WTC11 (cell line): ENCODE measurements around the gene RBMS1. TPM values are rescaled to one million over a fixed set of nuclear protein-coding genes. Genes with fewer than 3 reads are reported as not detected.

Experiments
- ATAC-seq: fragments of 200-7000 bp; cut with Tn5 transposase; 2 replicates; pipeline ENCODE4 v1.10.0; 2021; ENCODE audit warnings: mild to moderate bottlenecking, moderate library complexity
- CTCF ChIA-PET: fragments of 300-600 bp; sonication (Branson Sonifier 250); formaldehyde crosslinking; loops from one replicate; lab custom pipeline; 2021; ENCODE audit warnings: antibody characterized with exemption; lab: Charles Lee
- POLR2A ChIA-PET: fragments of 350-600 bp; sonication (Branson Sonifier 250); formaldehyde crosslinking; loops from one replicate; lab custom pipeline; 2021; ENCODE audit warnings: antibody characterized with exemption; lab: Charles Lee
- DNase-seq: peaks from one replicate; pipeline ENCODE4 v3.0.0; 2021; ENCODE audit warnings: low spot score
- H3K27ac Mint-ChIP-seq: 2 replicates; pipeline ENCODE4 v1.8.0; 2021; ENCODE audit warnings: mixed read lengths
- H3K27me3 Mint-ChIP-seq: 2 replicates; pipeline ENCODE4 v1.8.0; 2021; ENCODE audit warnings: low read depth, mild to moderate bottlenecking, moderate library complexity, mixed read lengths
- H3K36me3 Mint-ChIP-seq: 2 replicates; pipeline ENCODE4 v1.8.0; 2021; ENCODE audit warnings: mixed read lengths
- H3K4me1 Mint-ChIP-seq: 2 replicates; pipeline ENCODE4 v1.8.0; 2022; ENCODE audit warnings: mixed read lengths
- H3K4me3 Mint-ChIP-seq: 2 replicates; pipeline ENCODE4 v1.8.0; 2021; ENCODE audit warnings: mild to moderate bottlenecking, moderate library complexity, mixed read lengths
- H3K9me3 Mint-ChIP-seq: 2 replicates; pipeline ENCODE4 v1.8.0; 2021; ENCODE audit warnings: mixed read lengths
- CREM ChIP-seq: sonication (generic); formaldehyde crosslinking; IDR thresholded peaks from 2 replicates; pipeline ENCODE4 v1.8.1; 2022; ENCODE audit warnings: mild to moderate bottlenecking, missing genetic modification reagents, moderate library complexity
- NFYB ChIP-seq: sonication (generic); formaldehyde crosslinking; conservative IDR thresholded peaks from 2 replicates; pipeline ENCODE4 v1.8.0; 2022; ENCODE audit warnings: low read depth, missing genetic modification reagents
- SOX15 ChIP-seq: fragments of 250-450 bp; sonication (Bioruptor Pico); IDR thresholded peaks from 2 replicates; pipeline ENCODE4 v1.9.0; 2021; ENCODE audit warnings: mild to moderate bottlenecking
- total RNA-seq: library from RNA; stranded (reverse); gene quantifications from 3 replicates; pipeline ENCODE4 v1.2.3, GENCODE V29; 2021
- TF ChIP-seq, protein P1 (sequence below): sonication (generic); formaldehyde crosslinking; conservative IDR thresholded peaks from 2 replicates; pipeline ENCODE4 v1.8.1; 2022; ENCODE audit warnings: mild to moderate bottlenecking, missing genetic modification reagents
- TF ChIP-seq, protein P2 (sequence below): sonication (generic); formaldehyde crosslinking; IDR thresholded peaks from 2 replicates; pipeline ENCODE4 v1.8.0; 2023; ENCODE audit warnings: missing genetic modification reagents
- TF ChIP-seq, protein P3 (sequence below): sonication (generic); formaldehyde crosslinking; IDR thresholded peaks from 2 replicates; pipeline ENCODE4 v1.8.1; 2023; ENCODE audit warnings: mild to moderate bottlenecking, missing genetic modification reagents, moderate library complexity
- TF ChIP-seq, protein P4 (sequence below): sonication (generic); formaldehyde crosslinking; IDR thresholded peaks from 2 replicates; pipeline ENCODE4 v1.8.1; 2022; ENCODE audit warnings: mild to moderate bottlenecking, missing genetic modification reagents, moderate library complexity, borderline replicate concordance
- TF ChIP-seq, protein P5 (sequence below): fragments of 200-600 bp; IDR thresholded peaks from 2 replicates; pipeline ENCODE4 v1.8.0; 2022; ENCODE audit warnings: antibody characterized with exemption

Gene RBMS1
- total RNA-seq, 1 experiment from 2014 or later, result 56.3 TPM

GRCh38 chr2:160223560-160223959, 270.0 kb downstream of the RBMS1 start (continued):
- TF ChIP-seq CREM (CRISPR knock-in tag), result no peak
- no peak for TF ChIP-seq SOX15 (CRISPR knock-in tag)
- TF ChIP-seq, protein P1, sequence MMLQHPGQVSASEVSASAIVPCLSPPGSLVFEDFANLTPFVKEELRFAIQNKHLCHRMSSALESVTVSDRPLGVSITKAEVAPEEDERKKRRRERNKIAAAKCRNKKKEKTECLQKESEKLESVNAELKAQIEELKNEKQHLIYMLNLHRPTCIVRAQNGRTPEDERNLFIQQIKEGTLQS (CRISPR knock-in tag), result no peak
- TF ChIP-seq, all 79 proteins: peak for 0

DNA sequence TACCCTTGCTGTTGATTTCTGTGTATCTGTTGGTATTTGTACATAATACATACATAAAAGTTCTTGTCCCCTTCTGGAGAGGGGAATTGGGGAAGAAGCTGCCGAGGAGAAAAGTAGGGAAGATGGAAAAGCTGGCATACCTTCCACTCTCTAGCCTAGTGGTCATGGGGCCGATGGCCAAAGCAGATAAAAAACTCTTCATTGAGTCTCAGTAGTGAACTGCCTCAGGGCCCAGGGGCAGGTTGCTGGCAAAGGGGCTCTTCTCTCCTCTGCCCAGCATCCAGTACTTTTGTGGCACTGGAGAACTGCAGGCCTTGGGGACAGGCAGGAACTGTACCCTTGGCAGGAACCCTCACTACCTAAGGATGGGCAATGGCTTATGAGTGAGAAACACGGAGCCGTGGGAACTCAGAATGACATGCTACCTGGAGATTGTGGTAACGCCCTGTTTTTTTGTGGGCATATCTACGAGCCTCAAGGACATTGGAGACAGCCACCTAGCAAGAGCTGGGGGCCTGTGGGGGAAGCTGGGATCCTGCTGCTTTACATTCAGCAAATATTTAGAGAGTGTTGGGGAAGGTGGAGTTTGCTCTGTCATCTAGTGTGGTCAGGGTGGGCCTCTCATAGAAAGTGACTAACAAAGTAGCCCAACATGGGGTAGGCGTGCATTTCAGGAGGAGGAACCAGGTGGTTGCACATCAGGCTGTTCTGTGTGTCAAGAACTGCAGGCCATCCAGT, 270.9 kb downstream of the RBMS1 start:
- CTCF ChIA-PET, result no interaction called here
- ATAC-seq (no peak), DNase-seq (no peak)
- Mint-ChIP-seq H3K36me3 (no peaks in the 10 kb centered on the region), H3K27ac (no peak overlapping the region), H3K4me3 (no peak overlapping the region), H3K27me3 (no peaks in the 10 kb centered on the region), H3K4me1 (peaks cover 21% of the 10 kb centered on the region), H3K9me3 (no peaks in the 10 kb centered on the region)
- POLR2A ChIA-PET, result no interaction called here
- no peak for TF ChIP-seq NFYB
- TF ChIP-seq, protein P2, sequence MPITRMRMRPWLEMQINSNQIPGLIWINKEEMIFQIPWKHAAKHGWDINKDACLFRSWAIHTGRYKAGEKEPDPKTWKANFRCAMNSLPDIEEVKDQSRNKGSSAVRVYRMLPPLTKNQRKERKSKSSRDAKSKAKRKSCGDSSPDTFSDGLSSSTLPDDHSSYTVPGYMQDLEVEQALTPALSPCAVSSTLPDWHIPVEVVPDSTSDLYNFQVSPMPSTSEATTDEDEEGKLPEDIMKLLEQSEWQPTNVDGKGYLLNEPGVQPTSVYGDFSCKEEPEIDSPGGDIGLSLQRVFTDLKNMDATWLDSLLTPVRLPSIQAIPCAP (CRISPR knock-in tag), result no peak
- TF ChIP-seq, protein P3, sequence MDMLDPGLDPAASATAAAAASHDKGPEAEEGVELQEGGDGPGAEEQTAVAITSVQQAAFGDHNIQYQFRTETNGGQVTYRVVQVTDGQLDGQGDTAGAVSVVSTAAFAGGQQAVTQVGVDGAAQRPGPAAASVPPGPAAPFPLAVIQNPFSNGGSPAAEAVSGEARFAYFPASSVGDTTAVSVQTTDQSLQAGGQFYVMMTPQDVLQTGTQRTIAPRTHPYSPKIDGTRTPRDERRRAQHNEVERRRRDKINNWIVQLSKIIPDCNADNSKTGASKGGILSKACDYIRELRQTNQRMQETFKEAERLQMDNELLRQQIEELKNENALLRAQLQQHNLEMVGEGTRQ (CRISPR knock-in tag), result no peak
- TF ChIP-seq, protein P4, sequence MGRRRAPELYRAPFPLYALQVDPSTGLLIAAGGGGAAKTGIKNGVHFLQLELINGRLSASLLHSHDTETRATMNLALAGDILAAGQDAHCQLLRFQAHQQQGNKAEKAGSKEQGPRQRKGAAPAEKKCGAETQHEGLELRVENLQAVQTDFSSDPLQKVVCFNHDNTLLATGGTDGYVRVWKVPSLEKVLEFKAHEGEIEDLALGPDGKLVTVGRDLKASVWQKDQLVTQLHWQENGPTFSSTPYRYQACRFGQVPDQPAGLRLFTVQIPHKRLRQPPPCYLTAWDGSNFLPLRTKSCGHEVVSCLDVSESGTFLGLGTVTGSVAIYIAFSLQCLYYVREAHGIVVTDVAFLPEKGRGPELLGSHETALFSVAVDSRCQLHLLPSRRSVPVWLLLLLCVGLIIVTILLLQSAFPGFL (CRISPR knock-in tag), result no peak
- TF ChIP-seq, protein P5, sequence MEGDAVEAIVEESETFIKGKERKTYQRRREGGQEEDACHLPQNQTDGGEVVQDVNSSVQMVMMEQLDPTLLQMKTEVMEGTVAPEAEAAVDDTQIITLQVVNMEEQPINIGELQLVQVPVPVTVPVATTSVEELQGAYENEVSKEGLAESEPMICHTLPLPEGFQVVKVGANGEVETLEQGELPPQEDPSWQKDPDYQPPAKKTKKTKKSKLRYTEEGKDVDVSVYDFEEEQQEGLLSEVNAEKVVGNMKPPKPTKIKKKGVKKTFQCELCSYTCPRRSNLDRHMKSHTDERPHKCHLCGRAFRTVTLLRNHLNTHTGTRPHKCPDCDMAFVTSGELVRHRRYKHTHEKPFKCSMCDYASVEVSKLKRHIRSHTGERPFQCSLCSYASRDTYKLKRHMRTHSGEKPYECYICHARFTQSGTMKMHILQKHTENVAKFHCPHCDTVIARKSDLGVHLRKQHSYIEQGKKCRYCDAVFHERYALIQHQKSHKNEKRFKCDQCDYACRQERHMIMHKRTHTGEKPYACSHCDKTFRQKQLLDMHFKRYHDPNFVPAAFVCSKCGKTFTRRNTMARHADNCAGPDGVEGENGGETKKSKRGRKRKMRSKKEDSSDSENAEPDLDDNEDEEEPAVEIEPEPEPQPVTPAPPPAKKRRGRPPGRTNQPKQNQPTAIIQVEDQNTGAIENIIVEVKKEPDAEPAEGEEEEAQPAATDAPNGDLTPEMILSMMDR, result no peak
